IPS-NIHi7 (cell line): Measurements from ENCODE around the gene C1QC.
"Not testable (repeated sequence)": the region's sequence is repeated elsewhere in the genome, so short reads cannot be mapped to it uniquely, and the experiment has no call there.

ENCODE experiments used
- DNase-seq: peaks from one replicate; pipeline ENCODE4 v3.0.0; 2012; ENCODE audit warnings: mixed read lengths; ENCODE audit errors: extremely low spot score

The C1QC gene

GRCh38 chr1:22650089-22650693 lies 6.8 kb downstream of the C1QC start:
- DNase-seq: no peak

- no peak for DNase-seq
These were observed 8.8 kb downstream of the C1QC start for GRCh38 chr1:22651941-22652856.

GRCh38 chr1:22652881-22653316 lies 9.5 kb downstream of the C1QC start, which contains the start of gene C1QB:
C1QB (plus strand) TSS chr1:22653236; CDS start chr1:22659463, 6,227 bp downstream.
- DNase-seq: no peak

- no peak for DNase-seq
These were observed 11.3 kb downstream of the C1QC start for GRCh38 chr1:22654692-22655091.

GRCh38 chr1:22658385-22659163 lies 15.1 kb downstream of the C1QC start:
- DNase-seq: no peak

- DNase-seq: no peak
These were observed 17.3 kb downstream of the C1QC start for GRCh38 chr1:22660716-22661241.

- DNase-seq: no peak
These were observed 18.4 kb downstream of the C1QC start for GRCh38 chr1:22661880-22662279.

- DNase-seq: peak; percentile 89
These were observed 18.9 kb downstream of the C1QC start for GRCh38 chr1:22662318-22662717.

GRCh38 chr1:22662986-22663408 lies 19.6 kb downstream of the C1QC start:
- DNase-seq: no peak

- DNase-seq: peak; percentile 80
These were observed 22.3 kb downstream of the C1QC start for GRCh38 chr1:22665752-22666151.

- DNase-seq: no peak
These were observed 23.0 kb downstream of the C1QC start for GRCh38 chr1:22666412-22666811.

- not testable (repeated sequence) for DNase-seq
These were observed 25.4 kb downstream of the C1QC start for GRCh38 chr1:22668840-22669239.

- no peak for DNase-seq
These were observed 27.0 kb downstream of the C1QC start for GRCh38 chr1:22670352-22670975.

GRCh38 chr1:22671999-22672398 lies 28.6 kb downstream of the C1QC start:
- DNase-seq: no peak

GRCh38 chr1:22673486-22674409 lies 30.3 kb downstream of the C1QC start:
- DNase-seq: peak; percentile 62

GRCh38 chr1:22674410-22674749 lies 30.9 kb downstream of the C1QC start:
- DNase-seq: no peak

- not testable (repeated sequence) for DNase-seq
These were observed 32.7 kb downstream of the C1QC start for GRCh38 chr1:22676151-22676550.

- DNase-seq: no peak
These were observed 33.6 kb downstream of the C1QC start for GRCh38 chr1:22676916-22677583.

- no peak for DNase-seq
These were observed 34.8 kb downstream of the C1QC start for GRCh38 chr1:22677931-22678896.
